Neural progenitor cell (in vitro differentiated cells): Measurements from ENCODE around the gene SLC26A2. TPM values are rescaled to one million over a fixed set of nuclear protein-coding genes. Genes with fewer than 3 reads are reported as not detected.

Experiments used
- DNase-seq: peaks from one replicate; pipeline ENCODE4 v3.0.0-alpha.2; 2016; ENCODE audit warnings: low spot score
- H2AFZ ChIP-seq: fragments of 200-600 bp; sonication (generic); replicated peaks from 2 replicates; pipeline ENCODE4 v1.6.1; 2016; ENCODE audit warnings: antibody characterized with exemption
- H3F3A ChIP-seq: fragments of 200-600 bp; sonication (generic); 2 replicates; pipeline ENCODE4 v1.6.1; 2016; ENCODE audit warnings: antibody characterized with exemption, low read depth
- H3K27ac ChIP-seq: fragments of 200-600 bp; sonication (generic); 2 replicates; pipeline ENCODE4 v1.5.1; 2016; ENCODE audit warnings: mild to moderate bottlenecking
- H3K27me3 ChIP-seq: fragments of 200-600 bp; sonication (generic); 2 replicates; pipeline ENCODE4 v1.6.1; 2016; ENCODE audit warnings: mild to moderate bottlenecking, moderate library complexity
- H3K36me3 ChIP-seq: fragments of 200-600 bp; sonication (generic); 2 replicates; pipeline ENCODE4 v1.5.1; 2016
- H3K4me1 ChIP-seq: fragments of 200-600 bp; sonication (generic); 2 replicates; pipeline ENCODE4 v1.6.1; 2016; ENCODE audit warnings: mixed run types
- H3K4me2 ChIP-seq: fragments of 200-600 bp; sonication (generic); 2 replicates; pipeline ENCODE4 v1.6.1; 2016
- H3K4me3 ChIP-seq: fragments of 200-600 bp; sonication (generic); 2 replicates; pipeline ENCODE4 v1.5.1; 2016
- H3K79me2 ChIP-seq: fragments of 200-600 bp; sonication (generic); 2 replicates; pipeline ENCODE4 v1.6.1; 2016; ENCODE audit warnings: low read depth
- H3K9ac ChIP-seq: fragments of 200-600 bp; sonication (generic); 2 replicates; pipeline ENCODE4 v1.6.1; 2016
- H3K9me3 ChIP-seq: fragments of 200-600 bp; sonication (generic); 2 replicates; pipeline ENCODE4 v1.5.1; 2016; ENCODE audit warnings: low read depth
- H4K20me1 ChIP-seq: fragments of 200-600 bp; sonication (generic); 2 replicates; pipeline ENCODE4 v1.6.1; 2016; ENCODE audit warnings: low read depth
- H3K27ac Mint-ChIP-seq: 3 replicates; pipeline ENCODE4 v1.8.0; 2021; ENCODE audit warnings: mixed read lengths
- H3K27me3 Mint-ChIP-seq: 2 replicates; pipeline ENCODE4 v1.8.0; 2022; ENCODE audit warnings: low read depth, mild to moderate bottlenecking, inconsistent platforms, moderate library complexity, mixed read lengths; ENCODE audit not compliant: insufficient read depth
- H3K36me3 Mint-ChIP-seq: 3 replicates; pipeline ENCODE4 v1.8.0; 2021; ENCODE audit warnings: mixed read lengths
- H3K4me1 Mint-ChIP-seq: 3 replicates; pipeline ENCODE4 v1.8.0; 2021; ENCODE audit warnings: mixed read lengths
- H3K4me3 Mint-ChIP-seq: 3 replicates; pipeline ENCODE4 v1.8.0; 2021; ENCODE audit warnings: mild to moderate bottlenecking, moderate library complexity, mixed read lengths
- H3K9me3 Mint-ChIP-seq: 3 replicates; pipeline ENCODE4 v1.8.0; 2020; ENCODE audit warnings: mixed read lengths
- CTCF ChIP-seq: fragments of 200-600 bp; sonication (generic); IDR thresholded peaks from 2 replicates; pipeline ENCODE4 v1.5.1; 2017; ENCODE audit warnings: antibody characterized with exemption, mild to moderate bottlenecking
- EZH2 ChIP-seq: fragments of 200-600 bp; sonication (generic); IDR thresholded peaks from 2 replicates; pipeline ENCODE4 v1.6.1; 2017; ENCODE audit warnings: antibody characterized with exemption, mild to moderate bottlenecking, moderate library complexity
- EZH2phosphoT487 ChIP-seq: fragments of 200-600 bp; sonication (generic); IDR thresholded peaks from 2 replicates; pipeline ENCODE4 v1.6.1; 2017; ENCODE audit warnings: antibody characterized with exemption
- total RNA-seq: library from RNA; depleted of rRNA; stranded (reverse); fragments of >200 nt; gene quantifications from 2 replicates; pipeline ENCODE4 v1.2.3, GENCODE V29; 2015; ENCODE audit warnings: low replicate concordance

SLC26A2 gene
- total RNA-seq, 1 donor from 2014 or later, result 20.1 TPM

GRCh38 chr5:149963729-149964128 lies 3.2 kb downstream of the SLC26A2 start:
- no peak overlapping the region for H3K4me3 Mint-ChIP-seq
- Histone ChIP-seq H3K4me1 (peaks cover 7% of the 10 kb centered on the region), H2AFZ (no peak overlapping the region), H3F3A (peaks cover 18% of the 10 kb centered on the region), H3K79me2 (no peaks in the 10 kb centered on the region), H3K4me2 (no peak overlapping the region), H3K36me3 (no peaks in the 10 kb centered on the region), H3K27me3 (peaks cover 9% of the 10 kb centered on the region), H3K9ac (no peak overlapping the region), H3K27ac (no peak overlapping the region), H3K9me3 (no peaks in the 10 kb centered on the region), H3K4me3 (no peak overlapping the region), H4K20me1 (no peaks in the 10 kb centered on the region)
- H3K4me1 Mint-ChIP-seq, result peaks cover 16% of the 10 kb centered on the region
- DNase-seq, result no peak
- H3K36me3 Mint-ChIP-seq, result peaks cover 2% of the 10 kb centered on the region
- H3K27ac Mint-ChIP-seq, result no peak overlapping the region
- peaks cover 10% of the 10 kb centered on the region for H3K27me3 Mint-ChIP-seq
- TF ChIP-seq CTCF (no peak), EZH2phosphoT487 (no peak), EZH2 (no peak)
- no peaks in the 10 kb centered on the region for H3K9me3 Mint-ChIP-seq

DNA sequence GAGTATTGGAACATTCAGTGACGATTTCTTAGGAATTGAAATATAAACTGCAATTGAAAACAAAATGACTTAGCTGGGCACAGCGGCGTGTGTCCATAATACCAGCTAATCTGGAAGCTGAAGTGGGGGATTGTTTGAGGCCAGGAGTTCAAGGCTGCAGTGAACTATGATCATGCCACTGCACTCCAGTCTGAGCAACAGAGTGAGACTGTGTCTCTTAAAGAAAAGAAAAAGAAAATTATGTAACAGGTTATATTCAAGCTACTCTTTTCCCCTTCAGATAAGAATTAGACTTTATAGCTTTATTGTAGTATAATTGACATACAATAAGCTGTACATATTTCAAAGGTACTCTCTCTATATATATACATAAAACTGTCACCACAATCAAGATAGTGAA lies 6.4 kb downstream of the SLC26A2 start:
- no peaks in the 10 kb centered on the region for H3K79me2 ChIP-seq
- H3K9me3 ChIP-seq, result no peaks in the 10 kb centered on the region
- H3K9me3 Mint-ChIP-seq, result no peaks in the 10 kb centered on the region
- H3K27ac ChIP-seq, result no peak overlapping the region
- no peaks in the 10 kb centered on the region for H3K27me3 Mint-ChIP-seq
- H3K36me3 Mint-ChIP-seq, result peaks cover 2% of the 10 kb centered on the region
- H3K27me3 ChIP-seq, result no peaks in the 10 kb centered on the region
- no peak overlapping the region for H3K4me3 Mint-ChIP-seq
- no peak overlapping the region for H3K4me3 ChIP-seq
- no peak for TF ChIP-seq EZH2phosphoT487
- no peak for TF ChIP-seq CTCF
- no peak for TF ChIP-seq EZH2
- H3K4me2 ChIP-seq, result no peak overlapping the region
- no peaks in the 10 kb centered on the region for H3K36me3 ChIP-seq
- H3K4me1 ChIP-seq, result no peaks in the 10 kb centered on the region
- H2AFZ ChIP-seq, result no peak overlapping the region
- no peak for DNase-seq
- no peak overlapping the region for H3K9ac ChIP-seq
- H4K20me1 ChIP-seq, result no peaks in the 10 kb centered on the region
- no peak overlapping the region for H3K27ac Mint-ChIP-seq
- no peaks in the 10 kb centered on the region for H3K4me1 Mint-ChIP-seq
- peaks cover under 1% of the 10 kb centered on the region for H3F3A ChIP-seq

GRCh38 chr5:149969181-149969930 lies 8.8 kb downstream of the SLC26A2 start:
- Histone ChIP-seq H3F3A (no peaks in the 10 kb centered on the region), H3K36me3 (no peaks in the 10 kb centered on the region), H3K4me2 (no peak overlapping the region), H3K79me2 (no peaks in the 10 kb centered on the region), H3K4me3 (no peak overlapping the region), H3K27ac (no peak overlapping the region), H3K4me1 (no peaks in the 10 kb centered on the region), H3K9ac (no peak overlapping the region), H3K9me3 (no peaks in the 10 kb centered on the region), H3K27me3 (no peaks in the 10 kb centered on the region), H2AFZ (no peak overlapping the region), H4K20me1 (no peaks in the 10 kb centered on the region)
- no peak for DNase-seq
- Mint-ChIP-seq H3K4me1 (no peaks in the 10 kb centered on the region), H3K9me3 (no peaks in the 10 kb centered on the region), H3K27me3 (no peaks in the 10 kb centered on the region), H3K4me3 (no peak overlapping the region), H3K27ac (no peak overlapping the region), H3K36me3 (no peaks in the 10 kb centered on the region)
- TF ChIP-seq CTCF (no peak), EZH2 (no peak), EZH2phosphoT487 (no peak)
